GM21529 (cell line): ENCODE data around the gene PRKG1.
A peak's percentile ranks its signal among the peaks of the same experiment; 100 is the strongest.

ENCODE experiments used
- ATAC-seq: cut with Tn5 transposase; IDR thresholded peaks from one replicate; pipeline ENCODE4 v1.9.1; 2021; ENCODE audit not compliant: unreplicated experiment

PRKG1 gene

DNA sequence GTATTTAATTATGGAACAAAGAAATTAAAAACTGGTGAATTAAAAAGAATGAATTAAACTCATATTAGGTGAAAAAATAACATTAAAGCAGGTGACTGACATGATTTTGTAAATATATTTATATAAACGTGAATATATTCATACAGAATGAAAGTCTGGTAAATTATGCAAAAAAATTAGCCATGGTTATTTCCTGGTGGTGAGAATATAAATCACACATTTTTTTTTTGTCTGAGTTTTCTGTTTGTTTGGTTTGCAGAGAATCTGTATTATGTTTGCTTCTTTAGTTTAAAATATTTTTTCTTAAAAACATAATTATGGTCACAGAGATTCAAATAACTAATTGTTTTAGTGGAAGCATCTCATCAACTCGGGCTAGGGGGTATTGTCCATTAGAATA is 698.1 kb downstream of the PRKG1 start:
- ATAC-seq, result no peak

DNA sequence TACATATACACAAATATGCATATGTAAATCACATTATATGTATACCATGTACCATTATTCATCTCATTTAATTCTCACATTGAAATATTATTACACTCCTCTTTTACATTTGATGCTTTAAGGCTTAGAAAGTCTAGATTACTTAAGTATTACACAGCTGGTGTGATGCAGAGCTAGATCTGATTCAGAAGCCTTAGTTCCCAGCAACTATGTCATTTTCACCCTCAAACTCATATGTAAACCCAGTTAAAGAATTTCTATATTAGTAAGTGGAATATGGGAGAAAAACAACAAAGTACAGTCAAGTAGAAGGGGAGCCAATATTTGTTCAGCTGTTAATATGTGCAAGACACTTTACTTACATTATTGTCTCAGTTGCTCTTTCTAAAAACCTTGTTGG is 699.4 kb downstream of the PRKG1 start:
- ATAC-seq, result no peak

DNA sequence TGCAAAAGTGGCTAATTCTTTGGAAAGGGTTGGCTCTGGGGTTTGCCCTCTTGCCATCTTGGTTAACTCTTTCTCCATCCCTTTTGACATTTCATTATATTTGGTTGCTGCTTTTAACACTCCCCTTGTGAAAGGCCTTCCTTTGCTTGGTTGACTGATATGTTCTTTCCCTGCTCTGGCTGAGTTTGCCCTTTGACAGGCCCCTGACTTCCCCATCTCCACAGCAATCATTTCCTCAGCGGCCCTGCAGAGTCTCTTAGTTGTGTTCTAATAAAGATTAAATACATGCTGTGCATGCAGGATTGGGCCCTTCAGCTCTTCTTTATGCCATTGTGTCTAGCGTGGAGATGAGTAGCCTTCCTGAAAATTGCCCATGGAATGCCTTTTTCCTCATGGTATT is 709.7 kb downstream of the PRKG1 start:
- ATAC-seq, result no peak

DNA sequence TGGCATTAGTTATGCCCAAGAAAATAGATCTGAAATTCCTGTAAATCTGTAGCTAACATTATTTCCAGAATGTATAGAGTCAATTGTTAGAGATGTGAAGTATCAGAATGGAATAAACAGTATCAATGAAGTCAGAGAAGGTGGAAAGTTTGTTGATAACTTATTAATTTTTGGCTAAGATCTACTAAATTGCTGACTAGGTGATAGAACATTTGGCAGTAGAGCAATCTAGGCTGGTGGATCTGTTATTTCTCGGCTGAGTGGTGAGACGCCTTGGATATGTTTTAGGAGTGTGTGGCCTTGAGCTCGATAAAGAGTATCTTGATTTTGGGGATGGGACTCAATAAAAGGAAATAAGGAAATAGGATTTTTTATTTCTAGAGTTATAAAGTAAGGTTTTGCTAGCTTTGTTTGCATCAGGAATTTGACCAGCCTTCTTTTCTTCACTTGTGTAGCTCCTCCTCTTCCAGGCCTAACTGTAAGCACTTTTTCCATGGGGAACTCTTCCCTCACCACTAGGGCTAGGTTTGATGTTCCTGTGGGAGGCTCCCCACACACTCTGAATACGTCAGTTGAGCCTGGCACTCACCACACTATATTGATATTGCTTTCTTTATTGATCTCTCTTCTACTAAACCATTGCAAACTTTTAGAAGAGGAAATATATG is 711.9 kb downstream of the PRKG1 start:
- no peak for ATAC-seq

DNA sequence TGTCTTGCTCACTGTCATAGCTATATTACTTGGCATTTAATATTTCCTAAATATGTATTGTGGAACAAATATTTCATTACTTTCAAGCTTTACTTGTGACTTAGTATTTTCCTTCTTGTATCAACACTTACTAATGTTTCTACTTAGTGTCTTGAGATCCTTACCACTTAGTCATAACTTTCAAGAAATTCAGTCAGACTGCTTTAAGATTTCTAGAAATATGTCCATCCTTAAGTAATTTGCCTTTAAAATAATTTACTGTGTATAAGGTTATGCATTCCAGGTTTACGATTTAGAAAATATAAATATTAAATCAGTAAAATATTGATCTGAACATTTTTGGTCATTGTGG is 712.4 kb downstream of the PRKG1 start:
- ATAC-seq, result no peak

DNA sequence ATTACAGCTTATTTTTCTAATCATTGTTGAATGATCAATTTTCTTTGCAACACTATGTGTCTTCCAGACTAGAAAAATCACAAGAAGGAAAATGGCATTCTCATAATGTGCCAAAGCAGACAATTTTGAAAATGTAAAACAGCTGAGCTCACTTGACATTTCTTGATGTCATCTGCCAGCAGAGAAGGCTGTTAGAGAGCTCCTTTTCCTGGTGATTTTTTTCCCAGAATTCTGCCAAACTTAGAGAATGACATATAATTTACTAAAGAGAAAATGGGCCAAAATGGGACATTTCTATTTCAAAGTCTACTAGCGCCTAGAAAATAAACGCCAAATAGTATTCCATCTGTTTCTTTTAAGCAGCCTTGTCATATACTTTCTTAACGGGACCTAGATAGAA is 714.0 kb downstream of the PRKG1 start:
- ATAC-seq, result no peak

DNA sequence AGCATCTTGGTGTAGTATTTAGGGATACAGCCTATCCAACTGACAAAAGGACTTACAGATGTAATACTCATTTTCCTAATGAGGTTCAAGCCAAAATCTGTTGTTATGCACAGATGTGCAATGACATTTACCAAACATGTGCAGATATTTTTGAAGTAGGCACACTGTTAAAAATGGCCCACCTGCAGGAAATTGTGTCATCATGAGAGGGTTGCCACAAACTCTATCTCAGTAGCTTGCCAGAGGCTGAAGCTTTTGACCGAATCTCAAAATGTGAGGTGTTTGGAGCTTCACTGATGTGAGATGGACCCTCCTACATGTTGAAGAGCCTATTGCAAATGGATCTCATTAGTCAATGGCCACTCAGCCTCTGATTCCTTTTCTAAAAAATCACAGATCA is 714.8 kb downstream of the PRKG1 start:
- no peak for ATAC-seq

DNA sequence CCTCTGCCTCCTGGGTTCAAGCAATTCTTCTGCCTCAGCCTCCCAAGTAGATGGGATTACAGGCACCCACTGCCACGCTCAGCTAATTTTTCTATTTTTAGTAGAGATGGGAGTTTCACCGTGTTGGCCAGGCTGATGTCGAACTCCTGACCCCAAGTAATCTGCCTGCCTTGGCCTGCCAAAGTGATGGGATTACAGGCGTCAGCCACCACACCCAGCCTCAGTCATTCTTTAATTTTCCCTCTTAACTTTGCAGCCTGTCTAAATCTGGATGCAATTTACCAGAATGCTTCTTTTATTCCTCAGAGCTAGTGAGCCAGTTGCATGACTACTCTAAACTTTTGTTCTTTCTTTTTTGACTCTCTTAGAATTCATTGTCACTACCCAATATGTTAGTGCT is 715.6 kb downstream of the PRKG1 start:
- ATAC-seq, result no peak

DNA sequence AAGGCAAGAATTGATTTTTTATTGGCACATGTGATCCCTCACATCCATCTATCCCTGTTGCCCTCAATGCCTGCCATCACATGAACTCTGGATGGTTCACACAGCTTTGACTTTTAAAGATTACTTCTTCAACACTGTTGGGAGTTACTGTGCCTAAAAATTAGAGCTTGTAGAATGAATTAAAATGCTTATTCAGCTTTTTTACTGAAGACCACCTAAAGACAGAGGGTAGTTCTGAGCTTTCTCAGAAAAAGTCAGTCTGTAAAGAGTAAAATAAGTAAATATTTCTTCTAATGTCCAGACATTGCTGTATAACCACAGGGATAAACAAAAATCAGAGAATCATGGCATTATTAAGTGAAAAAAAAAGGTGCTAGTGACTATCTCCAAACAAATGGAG is 718.4 kb downstream of the PRKG1 start:
- ATAC-seq, result no peak

DNA sequence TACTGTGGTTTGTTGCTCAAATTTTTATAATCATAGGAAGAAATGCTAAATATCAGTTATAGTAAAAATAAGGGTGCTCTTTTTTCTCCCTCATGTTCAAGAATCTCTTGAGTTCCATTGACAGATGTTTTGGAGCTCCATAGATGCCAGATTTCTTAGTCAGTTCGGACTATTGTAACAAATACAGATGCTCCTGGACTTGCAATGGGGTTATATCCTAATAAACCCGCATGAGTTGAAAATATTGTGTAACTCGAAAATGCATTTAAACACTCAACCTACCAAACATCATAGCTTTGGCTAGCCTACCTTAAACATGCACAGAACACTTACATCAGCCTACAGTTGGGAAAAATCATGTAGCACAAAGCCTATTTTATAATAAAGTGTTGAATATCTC is 725.8 kb downstream of the PRKG1 start:
- no peak for ATAC-seq

DNA sequence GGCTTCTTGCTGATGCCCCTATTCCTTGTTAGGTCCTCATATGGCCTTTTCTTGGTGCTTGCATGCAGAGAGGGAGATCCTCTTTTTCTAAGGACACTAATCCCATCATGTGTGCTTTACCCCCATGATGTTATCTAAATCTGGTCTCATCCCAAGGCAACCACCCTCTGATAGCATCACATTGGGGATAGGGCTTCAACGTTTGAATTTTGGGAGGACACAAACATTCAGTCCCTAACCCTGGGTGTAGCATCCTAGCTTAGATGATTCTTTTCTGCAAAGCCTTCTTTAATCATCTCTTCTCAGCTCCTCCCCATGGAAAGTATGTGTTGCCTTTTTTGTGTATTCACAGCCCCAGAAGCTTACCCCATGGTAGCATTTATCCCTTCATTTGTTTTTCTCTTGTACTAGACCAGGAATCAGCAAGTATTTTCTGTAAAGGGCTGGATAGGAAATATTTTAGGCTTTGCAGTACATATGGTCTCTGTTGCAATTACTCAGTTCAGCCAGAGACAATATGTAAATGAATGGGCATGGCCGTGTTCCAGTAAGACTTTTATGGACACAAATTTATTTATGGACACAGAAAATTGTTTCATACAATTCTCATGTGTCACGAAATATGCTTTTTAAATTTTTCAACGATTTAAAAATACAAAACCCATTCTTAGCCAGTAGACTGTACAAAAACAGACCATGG is 726.6 kb downstream of the PRKG1 start:
- no peak for ATAC-seq

DNA sequence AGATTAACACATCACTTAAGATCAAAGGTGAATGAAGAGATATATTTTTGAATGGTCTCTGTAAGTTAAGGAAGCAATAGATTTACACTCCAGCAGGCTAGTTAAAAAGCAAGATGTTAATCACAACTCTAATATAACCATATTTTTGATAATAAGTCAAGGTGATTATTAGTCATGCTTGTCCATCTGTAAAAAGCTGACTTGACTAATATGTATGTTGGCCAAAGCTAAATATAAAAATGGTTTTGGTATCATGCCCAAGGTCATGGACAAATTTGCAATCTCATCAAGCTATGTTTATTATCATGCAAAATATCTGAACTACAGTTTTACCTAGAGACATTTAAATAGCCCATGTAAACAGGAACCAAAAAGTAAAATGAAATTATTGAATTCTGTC is 727.7 kb downstream of the PRKG1 start:
- no peak for ATAC-seq

DNA sequence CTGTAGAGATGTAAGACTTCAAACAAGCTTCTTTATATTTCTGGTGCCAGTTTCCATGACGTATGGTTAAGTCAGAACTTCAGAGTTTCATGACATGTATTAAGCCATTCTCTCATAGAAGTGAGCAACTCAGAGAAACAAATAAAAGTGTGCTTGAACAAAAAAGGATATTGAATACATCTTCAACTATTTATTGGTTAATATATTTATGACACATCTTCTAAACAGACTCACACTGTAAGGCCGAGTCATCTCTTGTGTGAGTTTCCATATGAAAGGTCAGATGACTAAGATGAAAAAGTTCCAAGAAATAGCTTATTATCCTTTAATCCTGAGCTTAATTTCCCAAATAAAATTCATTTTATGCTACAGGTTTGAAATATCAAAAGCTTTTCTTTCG is 730.6 kb downstream of the PRKG1 start:
- ATAC-seq, result no peak

DNA sequence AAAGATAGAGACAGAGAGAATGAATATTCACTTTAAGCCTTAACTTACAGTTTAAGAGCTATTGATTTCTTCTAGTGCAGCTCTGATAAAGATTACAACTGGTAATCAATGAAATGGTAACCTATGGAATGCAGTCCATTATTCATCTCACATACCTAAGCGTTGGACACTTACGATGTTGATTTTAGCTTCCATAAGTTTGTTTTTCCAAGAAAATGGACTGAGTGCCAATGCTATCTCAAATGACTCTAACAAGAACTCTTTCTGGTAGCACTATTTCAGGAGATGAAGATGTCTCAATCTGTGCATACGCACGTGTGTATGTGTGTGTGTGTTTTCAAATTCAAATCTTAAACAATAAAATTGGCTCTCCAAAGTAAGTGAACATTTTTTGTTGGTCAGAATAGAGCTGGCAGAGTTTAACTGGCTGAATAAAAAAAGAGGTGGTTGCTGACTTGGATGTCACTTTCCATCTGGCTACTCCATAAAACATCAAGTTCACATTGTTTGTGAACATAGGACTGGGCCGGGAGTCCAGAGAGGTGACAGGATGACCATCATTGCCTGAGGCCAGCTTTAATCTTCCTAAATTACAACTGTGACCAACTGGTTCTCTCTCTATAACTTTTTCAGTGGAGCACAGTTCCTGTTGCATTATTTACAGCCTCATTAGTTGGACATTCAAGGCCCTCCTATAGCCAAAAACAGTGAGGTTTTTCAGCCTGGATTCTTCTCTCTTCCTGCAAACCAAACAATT is 732.0 kb downstream of the PRKG1 start:
- ATAC-seq, result no peak

DNA sequence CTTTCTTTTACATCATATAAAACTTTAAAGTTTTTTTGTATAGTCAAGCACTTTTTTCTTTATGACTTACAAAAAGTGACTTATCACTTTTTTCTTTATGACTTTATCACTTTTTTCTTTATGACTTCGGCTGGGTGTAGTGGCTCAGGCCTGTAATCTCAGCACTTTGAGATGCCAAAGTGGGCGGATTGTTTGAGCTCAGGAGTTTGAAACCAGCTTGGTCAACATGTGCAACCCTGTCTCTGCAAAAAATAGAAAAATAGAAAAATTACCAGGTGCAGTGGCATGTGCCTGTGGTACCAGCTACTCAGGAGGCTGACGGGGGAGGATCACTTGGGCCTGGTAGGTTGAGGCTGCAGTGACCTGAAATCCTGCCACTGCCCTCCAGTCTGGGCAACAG is 733.9 kb downstream of the PRKG1 start:
- no peak for ATAC-seq

DNA sequence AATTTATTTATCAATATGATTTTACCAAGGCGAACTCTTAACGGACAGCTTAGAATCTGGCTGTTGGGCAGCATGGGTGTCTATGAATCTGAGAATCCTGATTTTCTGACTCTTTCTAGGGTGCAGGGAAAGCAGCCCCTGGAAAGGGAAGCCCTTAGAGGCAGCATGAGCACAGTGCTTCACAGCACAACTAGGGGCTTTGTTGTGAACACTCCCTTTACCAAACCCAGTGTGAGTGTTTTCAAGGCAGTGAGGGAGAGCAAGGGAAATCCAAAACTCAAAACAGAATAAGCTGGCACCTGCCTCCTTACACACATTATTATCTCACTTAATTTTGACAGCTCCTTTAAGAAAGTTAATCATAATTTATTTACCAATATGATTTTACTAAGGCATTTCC is 741.4 kb downstream of the PRKG1 start:
- ATAC-seq, result no peak

DNA sequence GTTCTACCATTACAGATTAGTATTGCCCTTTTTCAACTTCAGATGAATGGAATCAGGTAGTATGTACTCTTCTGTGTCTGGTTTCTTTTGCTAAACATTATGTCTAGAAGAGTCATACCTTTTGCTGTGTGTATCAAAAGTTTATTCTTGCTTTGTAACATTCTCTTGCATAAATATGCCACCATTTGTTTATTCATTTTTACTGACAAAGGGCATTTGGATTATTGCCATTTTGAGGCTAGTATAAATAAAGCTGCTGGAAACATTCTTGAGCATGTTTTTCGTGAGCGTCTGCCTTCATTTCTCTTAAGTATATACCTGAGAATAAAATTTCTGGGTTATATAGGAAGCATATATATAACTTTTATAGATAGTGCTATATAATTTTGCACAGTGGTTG is 746.8 kb downstream of the PRKG1 start:
- ATAC-seq, result no peak

DNA sequence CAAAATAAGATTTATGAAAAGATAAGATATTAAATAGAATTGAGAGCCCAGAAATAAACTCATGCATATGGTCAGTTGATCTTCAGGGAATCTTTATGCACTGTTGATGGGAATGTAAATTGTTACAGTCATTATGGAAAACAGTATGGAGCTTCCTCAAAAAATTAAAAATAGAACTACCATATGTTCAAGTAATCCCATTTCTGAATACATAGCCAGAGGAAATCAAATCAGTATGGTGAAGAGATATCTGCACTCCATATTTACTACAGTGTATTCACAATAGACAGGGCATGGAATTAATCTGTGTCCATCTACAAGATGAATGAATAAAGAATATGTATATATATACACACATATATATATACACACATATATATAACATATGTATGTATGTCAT is 747.5 kb downstream of the PRKG1 start:
- no peak for ATAC-seq

DNA sequence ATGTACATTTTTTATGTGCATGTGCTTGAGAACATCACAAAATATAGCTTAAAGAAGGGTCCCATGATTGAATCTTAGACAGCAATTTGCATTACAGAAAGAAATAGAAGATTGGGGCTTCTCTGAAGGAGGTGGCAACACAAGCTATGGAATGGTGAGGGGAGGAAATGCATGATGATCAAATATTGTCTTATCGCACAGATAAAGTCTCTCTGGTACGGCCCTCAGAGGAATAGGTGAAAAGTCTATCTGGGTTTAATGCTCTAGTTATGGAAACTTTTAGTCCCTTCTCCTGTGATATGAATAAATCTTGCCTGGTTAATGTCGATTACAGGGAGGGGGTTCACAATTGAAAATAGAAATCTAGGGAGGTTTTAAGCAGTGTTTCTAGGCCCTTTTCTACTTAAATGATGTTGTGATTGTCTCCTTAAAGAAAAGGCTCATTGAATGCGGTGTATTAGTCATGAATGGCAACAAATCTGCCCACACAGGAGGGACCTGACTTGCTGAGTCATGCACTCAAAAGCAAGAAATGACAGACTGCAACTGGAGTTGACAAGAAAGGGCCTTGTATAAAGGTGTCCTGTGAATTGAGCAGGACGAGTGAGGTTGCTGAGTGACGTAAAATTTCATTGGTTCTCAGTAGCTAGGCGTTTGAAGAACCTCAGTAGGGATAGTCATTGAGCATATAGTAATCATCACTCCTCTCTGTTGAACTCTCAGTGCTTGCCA is 758.5 kb downstream of the PRKG1 start:
- peak; percentile 79 for ATAC-seq

DNA sequence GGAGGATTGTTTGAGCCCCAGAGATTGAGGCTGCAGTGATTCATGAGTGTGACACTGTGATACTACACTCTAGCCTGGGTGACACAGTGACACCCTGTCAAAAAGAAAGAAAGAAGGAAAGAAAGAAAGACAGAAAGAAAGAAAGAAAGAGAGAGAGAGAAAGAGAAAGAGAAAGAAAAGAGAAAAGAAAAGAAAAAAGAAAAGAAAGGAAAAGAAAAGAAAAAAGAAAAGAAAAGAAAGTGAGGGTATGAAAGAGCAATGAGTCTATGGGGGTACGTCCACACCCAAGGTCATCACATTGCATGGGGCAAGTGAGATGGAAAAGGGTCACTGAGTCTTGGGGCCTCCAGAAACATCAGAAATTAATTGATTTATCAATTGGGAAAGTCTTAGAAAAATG is 760.3 kb downstream of the PRKG1 start:
- no peak for ATAC-seq

DNA sequence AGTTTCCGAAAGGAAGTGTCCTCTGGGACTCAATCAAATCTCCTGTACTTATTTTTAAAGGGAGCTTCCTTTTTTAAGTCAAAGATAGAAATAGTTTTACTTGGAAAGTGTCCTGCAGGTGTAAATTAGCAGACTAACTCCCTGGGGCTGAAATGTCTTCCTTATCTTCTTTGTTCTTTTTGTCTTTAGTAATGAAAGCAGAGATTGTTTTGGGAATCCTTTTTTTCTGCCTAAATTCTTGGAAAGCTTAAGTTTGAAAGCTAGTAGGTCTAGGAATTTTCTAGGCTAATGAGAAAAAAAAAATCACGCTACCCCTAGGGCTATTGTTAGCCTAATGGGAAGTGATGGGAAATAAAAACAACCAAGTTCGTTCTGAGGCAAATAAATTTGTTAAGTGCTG is 764.2 kb downstream of the PRKG1 start:
- ATAC-seq, result no peak

DNA sequence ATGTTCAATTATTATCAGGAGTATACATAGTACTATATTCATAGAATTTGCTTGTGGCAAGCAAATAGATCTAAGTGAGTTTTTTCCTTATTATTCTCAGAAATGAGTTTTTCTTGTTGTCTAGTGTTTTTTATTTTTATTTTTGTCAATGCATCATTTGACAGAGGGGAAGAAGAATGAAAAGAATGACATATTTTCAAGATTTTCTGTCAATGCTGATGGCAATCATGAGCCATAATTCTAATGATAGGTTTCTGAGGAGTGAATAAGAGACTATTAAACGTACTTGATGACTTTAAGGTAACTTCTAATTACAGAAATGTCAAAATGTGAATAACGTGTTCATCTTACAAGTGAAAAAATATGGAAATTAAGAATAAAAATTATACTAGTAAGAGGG is 769.7 kb downstream of the PRKG1 start:
- no peak for ATAC-seq
